Measurements from ENCODE around the gene HOMER2.
"Not testable (repeated sequence)": the region's sequence is repeated elsewhere in the genome, so short reads cannot be mapped to it uniquely, and the experiment has no call there.

HOMER2 gene

DNA sequence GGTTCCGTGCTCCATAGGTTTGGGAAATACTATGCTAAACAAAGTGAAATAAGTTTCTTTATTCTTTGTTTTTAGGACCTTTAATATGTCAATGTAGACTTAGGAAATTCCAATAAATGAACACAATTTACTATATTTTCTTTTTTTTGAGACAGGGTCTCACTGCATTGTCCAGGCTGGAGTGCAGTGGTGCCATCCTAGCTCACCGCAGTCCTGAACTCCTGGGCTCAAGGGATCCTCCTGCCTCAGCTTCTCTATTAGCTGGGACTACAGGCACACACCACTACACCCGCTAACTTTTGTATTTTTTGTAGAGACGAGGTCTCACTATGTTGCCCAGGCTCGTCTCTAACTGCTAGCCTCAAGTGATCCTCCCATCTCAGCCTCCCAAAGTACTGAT, 12.4 kb upstream of the HOMER2 start:
- DNase-seq (ENCODE audit: low read depth) = no peak

DNA sequence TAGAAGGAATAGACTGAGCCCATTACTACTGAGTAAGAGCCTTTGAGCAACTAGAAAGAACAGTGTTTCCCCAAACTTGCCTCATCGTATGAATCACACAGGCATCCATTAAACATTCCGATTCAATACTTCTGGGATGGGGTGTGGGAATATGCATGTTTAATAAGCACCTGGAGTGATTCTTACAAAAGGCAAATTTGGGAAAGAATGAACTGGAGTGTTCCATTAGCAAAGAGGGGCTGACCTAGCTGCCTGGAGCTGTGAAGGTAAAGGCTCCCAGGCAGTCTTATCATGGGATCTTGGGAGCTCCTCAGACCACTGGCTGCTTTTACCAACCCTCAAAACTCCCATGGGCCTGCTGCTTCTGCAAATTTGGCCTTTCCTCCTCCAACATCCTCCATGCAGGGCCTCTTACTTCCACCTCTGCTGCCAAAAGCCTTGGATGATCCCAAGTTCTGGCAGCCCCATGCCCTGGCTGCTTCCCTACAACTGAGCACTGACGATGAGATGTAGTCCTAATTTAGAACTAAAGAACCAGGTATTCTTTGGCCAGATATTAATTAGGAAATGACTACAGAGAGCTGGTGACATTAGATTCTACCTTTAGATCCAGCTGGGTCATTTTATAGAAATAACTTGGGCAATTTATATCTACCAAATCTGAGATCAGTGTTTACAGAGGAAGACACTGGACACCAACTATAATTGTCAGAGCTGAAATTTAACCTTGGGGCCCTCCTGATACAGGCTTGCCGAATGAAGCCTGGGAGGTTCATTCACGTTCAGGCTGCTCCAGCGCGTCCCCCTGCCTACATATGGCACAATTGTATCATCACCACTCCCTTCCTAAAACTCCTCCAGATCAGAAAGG, 11.2 kb upstream of the HOMER2 start:
- DNase-seq (ENCODE audit: low read depth) = no peak

DNA sequence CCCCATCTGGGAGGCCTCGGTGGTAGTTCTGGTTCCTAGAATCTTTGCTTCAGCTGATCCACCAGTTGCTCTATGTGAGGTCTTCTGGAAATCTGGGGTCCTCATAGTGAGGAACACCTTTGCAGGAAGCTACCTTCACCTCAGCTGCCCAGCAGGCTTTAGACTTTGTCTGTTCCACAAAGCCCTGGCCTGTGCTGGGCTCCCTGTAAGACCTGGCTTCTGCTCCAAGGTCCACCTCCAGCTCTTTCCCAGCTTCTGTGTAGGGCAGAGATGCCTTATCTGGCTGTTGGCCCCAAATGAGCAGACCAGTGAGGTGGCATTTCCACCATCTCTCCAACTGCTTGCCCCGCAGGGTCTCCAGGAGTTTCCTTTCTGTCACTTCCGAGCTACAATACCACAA, 8.2 kb upstream of the HOMER2 start:
- no peak for DNase-seq (ENCODE audit: low read depth)

DNA sequence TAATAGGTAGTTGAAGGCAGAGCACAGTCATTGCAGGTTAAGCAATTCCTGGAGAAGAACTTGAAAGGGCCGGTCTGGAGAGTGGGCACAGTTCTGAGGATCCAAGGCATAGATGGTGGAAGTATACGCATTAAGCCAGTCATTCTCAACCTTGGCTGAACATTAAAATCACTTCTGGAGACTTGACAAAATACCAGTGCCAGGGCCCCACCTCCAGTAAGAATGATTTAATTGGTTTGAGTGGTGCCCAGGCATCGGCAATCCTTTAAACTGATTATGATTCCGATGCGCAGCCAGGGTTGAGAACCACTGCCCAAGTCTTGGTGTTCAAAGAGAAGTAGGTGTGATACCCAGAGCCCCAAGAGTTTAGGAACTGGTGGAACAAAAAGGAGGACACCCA, 6.9 kb upstream of the HOMER2 start:
- DNase-seq (ENCODE audit: low read depth) = no peak

GRCh38 chr15:82958638-82959037, 6.1 kb upstream of the HOMER2 start:
- DNase-seq (ENCODE audit: low read depth) = no peak

DNA sequence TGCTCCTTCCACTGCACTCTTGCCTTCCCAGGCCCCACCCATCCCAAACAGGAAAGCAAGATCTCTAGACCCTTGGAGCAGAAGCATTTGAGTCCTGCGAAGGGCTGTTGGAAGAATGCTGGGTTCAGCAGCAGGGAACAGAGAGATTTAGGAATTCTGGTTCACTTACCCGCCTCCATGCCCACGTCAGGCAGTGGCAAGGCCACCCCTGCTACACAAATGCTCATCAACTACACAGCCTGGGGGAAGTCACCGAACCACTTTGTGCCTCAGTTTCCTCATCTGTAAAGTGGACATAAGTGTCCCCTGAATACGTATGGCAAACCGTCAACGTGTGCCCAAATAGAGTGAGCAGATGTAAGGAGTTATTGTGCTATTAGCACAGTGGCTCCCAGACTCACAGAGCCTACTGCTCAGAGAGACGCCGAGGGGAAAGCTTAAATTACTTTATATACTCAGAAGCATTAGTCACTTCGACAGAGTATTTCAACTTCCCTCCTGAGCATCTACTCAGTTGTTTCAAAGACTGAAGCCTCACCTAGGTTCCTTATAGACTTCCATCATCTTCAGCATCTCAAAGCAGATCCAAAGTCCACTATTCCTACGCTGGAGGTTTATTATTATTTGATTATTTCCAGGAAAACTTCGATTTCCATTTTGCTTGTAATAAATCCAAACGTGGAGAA, 905 bp downstream of the HOMER2 start:
- no peak for DNase-seq (ENCODE audit: low read depth)

DNA sequence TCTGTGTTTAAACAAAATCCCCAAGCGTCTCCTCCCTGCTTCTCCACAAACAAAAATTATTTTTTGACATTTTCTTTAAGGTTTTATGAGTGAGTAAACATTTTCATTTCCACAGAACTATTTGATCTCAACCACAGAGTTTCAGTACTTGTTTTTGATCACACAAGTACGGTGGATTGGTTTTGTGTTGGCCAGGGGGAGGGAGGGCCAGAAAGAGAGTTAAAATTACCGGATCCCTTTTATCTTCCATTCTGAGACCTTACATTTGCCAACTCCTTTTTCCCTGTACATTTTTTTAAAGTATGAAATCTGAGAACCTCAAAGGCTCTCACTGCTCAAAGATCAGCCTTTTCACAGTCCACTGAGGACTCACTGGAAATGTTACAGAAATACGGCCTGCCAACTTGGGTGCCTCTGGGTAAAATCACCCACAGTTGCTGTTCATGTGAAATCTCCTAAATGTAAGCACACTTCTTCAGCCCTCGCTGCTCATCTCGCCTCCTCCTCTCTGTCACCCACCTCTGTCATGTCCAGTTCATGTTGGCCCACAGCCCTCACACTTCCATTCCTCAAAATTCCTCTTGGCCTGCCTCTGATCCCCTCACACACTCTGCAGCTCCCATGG, 1.7 kb downstream of the HOMER2 start:
- DNase-seq (ENCODE audit: low read depth) = no peak

- DNase-seq (ENCODE audit: low read depth) = no peak
These were observed 2.2 kb downstream of the HOMER2 start for GRCh38 chr15:82950295-82950694.

DNA sequence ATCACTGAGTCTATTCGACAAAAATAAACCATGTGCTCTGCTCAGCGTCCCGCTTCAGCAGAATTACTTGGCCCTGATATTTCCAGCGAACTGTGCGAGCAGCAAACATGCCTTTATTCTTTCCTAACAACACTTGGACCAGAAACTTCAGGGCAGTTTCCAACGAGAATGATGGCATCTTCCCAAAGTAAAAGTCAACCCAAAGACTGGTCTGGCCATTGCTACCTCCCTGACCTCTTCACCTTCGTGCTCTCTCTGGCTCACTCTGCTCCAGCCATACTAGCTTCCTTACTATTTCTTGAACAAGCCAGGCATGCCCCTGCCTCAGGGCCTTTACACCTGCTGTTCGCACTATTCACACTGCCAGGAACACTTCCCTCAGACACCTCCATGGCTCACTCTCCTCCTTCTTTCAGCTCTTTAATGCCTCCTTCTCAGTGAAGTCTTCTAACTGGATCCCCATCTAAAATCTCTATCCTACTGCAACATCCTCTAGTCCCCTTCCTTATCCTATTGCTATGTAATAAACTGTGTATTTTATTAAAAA, 6.3 kb downstream of the HOMER2 start:
- DNase-seq (ENCODE audit: low read depth) = no peak

DNA sequence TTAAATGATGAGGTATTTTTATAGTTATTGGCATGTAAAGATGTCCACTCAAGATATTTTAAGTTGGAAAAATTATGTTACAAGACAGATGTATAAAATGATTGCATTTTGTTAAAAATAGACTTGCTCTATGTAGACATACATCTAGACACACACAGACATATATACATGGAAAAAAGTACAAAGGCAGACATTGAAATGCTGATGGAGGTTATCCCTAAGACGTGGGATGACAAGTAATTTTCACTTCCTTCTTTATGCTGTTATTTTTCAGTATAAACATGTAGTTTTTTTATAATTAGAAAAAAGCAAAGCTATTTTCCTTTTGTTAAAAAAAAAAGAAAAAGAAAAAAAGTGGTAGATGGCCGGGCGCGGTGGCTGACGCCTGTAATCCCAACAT, 7.2 kb downstream of the HOMER2 start:
- DNase-seq (ENCODE audit: low read depth) = no peak

- no peak for DNase-seq (ENCODE audit: low read depth)
These were observed 7.7 kb downstream of the HOMER2 start for GRCh38 chr15:82944821-82945220.

DNA sequence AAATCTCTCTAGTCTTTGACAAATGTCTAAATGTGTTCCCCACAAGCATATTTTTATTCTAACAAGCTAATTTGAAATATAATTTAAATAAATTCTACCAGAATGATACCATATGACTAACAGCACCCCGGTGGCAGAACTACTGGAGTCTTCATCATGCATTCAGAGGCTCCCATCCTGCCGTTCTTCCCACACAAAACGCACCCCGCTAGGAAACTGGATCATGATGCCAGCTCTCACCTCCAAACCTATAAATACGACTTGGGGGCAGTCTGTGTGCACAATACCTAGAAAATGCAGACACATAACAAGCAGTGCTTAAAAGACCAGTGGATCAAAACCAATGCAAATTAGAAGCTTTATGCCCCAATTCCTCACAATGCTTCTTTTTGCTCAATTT, 8.5 kb downstream of the HOMER2 start:
- DNase-seq (ENCODE audit: low read depth) = no peak

DNA sequence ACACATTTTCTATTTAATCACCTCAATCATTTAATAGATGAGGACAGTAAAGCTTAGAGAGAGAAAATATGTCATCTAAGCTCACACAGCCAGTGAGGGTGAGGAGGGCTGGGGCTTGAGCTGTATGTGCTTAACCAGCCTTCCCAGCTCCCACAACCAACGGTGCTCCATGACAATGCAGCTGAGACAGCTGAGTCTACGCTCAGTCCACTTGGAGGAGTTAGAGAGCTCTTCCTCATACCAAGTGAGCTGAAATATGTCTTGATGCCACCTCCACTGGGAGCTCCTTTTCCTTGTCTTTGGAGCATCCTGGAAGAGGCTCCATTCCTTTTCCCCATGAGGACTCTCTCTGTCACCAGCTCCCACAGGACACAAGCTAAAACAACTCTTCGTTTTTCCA, 9.3 kb downstream of the HOMER2 start:
- no peak for DNase-seq (ENCODE audit: low read depth)

GRCh38 chr15:82942691-82943090, 9.8 kb downstream of the HOMER2 start:
- DNase-seq (ENCODE audit: low read depth) = no peak

GRCh38 chr15:82939678-82940077, 12.8 kb downstream of the HOMER2 start:
- DNase-seq (ENCODE audit: low read depth) = not testable (repeated sequence)

GRCh38 chr15:82937712-82938058, 14.8 kb downstream of the HOMER2 start:
- DNase-seq (ENCODE audit: low read depth) = no peak

- DNase-seq (ENCODE audit: low read depth) = no peak
These were observed 15.4 kb downstream of the HOMER2 start for GRCh38 chr15:82936966-82937711.

DNA sequence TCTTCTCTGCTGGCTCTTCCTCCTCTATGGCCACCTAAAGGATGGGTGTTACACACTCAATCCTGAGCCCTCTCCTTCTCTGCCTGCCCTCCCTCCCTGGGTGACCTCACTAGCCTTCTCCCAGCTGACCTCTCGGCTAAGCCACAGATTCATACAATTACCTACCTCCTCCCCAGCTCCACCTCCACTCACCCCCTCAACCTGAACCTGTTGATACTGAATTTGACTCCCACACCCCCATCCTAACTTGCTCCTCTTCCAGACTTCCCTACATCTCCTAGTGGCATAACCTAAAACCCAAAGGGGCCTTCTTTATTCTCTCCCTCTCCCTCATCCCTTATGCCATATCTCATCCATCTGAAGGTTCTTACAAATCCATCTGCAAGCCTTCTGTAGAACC, 17.1 kb downstream of the HOMER2 start:
- DNase-seq (ENCODE audit: low read depth) = no peak

DNA sequence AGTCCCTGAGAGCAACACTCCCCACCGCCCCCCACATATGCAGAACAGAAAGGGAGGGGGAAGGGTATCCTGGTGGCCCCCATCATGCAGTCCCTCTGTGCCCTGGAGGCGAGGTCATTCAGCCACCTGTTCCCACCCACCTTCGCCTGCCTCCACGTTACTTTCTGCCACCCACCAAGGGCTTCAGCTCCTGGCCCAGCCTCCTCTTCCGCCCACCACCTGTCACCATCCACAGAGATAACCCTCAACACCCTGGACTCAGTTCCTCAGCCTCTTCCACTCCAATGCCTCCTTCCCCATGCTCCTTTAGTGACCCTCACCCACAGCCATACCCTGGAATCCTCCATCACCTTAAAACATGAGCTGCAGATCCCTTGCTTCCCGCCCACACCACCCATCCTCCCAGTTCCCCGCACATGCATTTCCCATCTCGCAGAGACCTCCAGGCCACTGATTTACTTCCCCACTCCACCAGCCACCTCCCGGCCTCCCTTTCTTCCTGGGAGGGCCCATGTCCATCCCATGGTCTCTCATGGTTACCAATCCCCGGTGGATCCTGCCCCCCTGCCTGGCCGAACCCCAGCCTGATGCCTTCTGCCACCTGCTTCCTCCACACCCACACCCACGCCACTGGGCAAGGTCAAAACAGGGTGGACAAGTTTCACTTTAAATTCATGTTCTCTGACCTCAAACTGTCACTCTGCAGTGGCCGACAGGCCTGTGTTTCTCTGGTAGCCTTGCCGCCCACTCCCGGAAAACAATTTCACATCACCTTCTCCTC, 18.2 kb downstream of the HOMER2 start:
- DNase-seq (ENCODE audit: low read depth) = no peak

DNA sequence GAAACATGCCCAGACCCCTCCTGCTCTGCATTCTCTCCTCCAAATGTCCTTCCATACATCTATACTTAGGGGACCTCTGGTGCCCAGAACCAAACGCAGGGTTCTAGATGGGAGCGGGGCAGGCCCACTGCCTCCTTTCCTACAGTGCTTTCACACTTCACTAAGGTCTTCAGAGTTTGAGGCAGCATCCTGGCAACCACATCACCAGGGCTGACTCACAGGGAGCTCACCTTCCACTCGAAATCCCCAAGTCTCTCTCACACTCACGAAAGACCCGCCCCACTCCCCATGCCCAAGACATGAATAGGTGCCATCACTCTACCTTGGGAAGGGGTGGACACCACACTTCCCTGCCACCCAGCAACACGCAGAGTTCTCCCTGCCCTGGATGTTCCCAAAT, 18.9 kb downstream of the HOMER2 start:
- DNase-seq (ENCODE audit: low read depth) = no peak

- no peak for DNase-seq (ENCODE audit: low read depth)
These were observed 21.3 kb downstream of the HOMER2 start for GRCh38 chr15:82931221-82931620.
